ENCODE results near the gene SRF. TPM values are rescaled to one million over a fixed set of nuclear protein-coding genes. Genes with fewer than 3 reads are reported as not detected.

Gene SRF
- total and polyA plus RNA-seq, 4 donors: 2.0 to 11.7 (median 7.1) TPM

- Histone ChIP-seq H3K9ac (ENCODE audit: low read depth in 1 of 2, low read length in 2 of 2) (no peak overlapping the region), H3K36me3 (ENCODE audit: control insufficient read depth in 4 of 4, insufficient read depth in 3 of 4, low read depth in 1 of 4, low read length in 3 of 4) (peaks cover 8 to 48% (median 21%) of the 10 kb centered on the region in 4 donors), H3K4me3 (ENCODE audit: low read depth in 1 of 3, low read length in 3 of 3) (no peak overlapping the region), H3K27me3 (ENCODE audit: control insufficient read depth in 4 of 4, insufficient read depth in 4 of 4, low read length in 3 of 4) (no peaks in the 10 kb centered on the region), H3K27ac (ENCODE audit: low read depth in 1 of 2, low read length in 2 of 2) (no peak overlapping the region), H3K4me1 (ENCODE audit: control insufficient read depth in 4 of 4, insufficient read depth in 4 of 4, low read length in 3 of 4) (peaks cover 0 to 18% (median 17%) of the 10 kb centered on the region in 4 donors), H3K9me3 (ENCODE audit: control insufficient read depth in 4 of 4, low read length in 3 of 4) (no peaks in the 10 kb centered on the region)
- TF ChIP-seq, protein P1, sequence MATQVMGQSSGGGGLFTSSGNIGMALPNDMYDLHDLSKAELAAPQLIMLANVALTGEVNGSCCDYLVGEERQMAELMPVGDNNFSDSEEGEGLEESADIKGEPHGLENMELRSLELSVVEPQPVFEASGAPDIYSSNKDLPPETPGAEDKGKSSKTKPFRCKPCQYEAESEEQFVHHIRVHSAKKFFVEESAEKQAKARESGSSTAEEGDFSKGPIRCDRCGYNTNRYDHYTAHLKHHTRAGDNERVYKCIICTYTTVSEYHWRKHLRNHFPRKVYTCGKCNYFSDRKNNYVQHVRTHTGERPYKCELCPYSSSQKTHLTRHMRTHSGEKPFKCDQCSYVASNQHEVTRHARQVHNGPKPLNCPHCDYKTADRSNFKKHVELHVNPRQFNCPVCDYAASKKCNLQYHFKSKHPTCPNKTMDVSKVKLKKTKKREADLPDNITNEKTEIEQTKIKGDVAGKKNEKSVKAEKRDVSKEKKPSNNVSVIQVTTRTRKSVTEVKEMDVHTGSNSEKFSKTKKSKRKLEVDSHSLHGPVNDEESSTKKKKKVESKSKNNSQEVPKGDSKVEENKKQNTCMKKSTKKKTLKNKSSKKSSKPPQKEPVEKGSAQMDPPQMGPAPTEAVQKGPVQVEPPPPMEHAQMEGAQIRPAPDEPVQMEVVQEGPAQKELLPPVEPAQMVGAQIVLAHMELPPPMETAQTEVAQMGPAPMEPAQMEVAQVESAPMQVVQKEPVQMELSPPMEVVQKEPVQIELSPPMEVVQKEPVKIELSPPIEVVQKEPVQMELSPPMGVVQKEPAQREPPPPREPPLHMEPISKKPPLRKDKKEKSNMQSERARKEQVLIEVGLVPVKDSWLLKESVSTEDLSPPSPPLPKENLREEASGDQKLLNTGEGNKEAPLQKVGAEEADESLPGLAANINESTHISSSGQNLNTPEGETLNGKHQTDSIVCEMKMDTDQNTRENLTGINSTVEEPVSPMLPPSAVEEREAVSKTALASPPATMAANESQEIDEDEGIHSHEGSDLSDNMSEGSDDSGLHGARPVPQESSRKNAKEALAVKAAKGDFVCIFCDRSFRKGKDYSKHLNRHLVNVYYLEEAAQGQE (IDR thresholded peaks at IDR 0.05): no peak
- TF ChIP-seq FOXA2 (IDR thresholded peaks at IDR 0.05): no peak
- TF ChIP-seq ATF3 (IDR thresholded peaks at IDR 0.05): no peak
- no peak for TF ChIP-seq HNF4G (IDR thresholded peaks at IDR 0.05)
- TF ChIP-seq TAF1 (conservative IDR thresholded peaks at IDR 0.05): no peak
- TF ChIP-seq FOXA1 (IDR thresholded peaks at IDR 0.05): no peak
- no peak for TF ChIP-seq GABPA (IDR thresholded peaks at IDR 0.05 in 1 of 2, conservative IDR thresholded peaks at IDR 0.05 in 1 of 2)
- 97% methylated on average over 4 of the region's 4 CpGs for WGBS
- no peak for DNase-seq (ENCODE audit: low spot score)
Observed at GRCh38 chr6:43183441-43183840, 12.4 kb downstream of the SRF start.

DNA sequence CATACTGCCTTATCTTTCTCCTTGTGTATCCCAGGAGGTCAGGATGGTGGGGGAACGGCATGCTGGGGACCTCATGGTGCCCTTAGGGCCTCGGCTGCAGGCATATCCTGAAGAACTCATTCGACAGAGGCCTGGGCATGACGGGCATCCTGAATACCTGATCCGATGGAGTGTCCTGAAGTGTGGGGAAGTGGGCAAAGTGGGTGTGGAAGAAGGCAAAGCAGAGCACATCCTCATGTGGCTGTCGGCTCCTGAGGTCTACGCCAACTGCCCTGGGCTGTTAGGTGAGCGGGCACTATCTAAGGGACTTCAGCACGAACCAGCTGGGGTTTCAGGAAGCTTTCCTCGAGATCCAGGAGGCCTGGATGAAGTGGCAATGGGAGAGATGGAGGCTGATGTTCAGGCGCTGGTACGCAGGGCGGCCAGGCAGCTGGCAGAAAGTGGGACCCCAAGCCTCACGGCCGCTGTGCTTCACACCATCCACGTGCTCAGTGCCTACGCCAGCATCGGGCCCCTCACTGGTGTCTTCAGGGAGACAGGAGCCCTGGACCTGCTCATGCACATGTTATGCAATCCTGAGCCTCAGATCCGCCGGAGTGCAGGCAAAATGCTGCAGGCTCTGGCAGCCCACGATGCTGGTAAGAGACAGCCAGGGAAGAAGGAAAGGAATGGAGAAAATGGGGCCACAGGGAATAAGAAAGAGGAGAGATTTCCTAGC lies 13.4 kb downstream of the SRF start:
- no peak for TF ChIP-seq TAF1 (conservative IDR thresholded peaks at IDR 0.05)
- TF ChIP-seq, protein P1 (IDR thresholded peaks at IDR 0.05): no peak
- TF ChIP-seq, protein P2, sequence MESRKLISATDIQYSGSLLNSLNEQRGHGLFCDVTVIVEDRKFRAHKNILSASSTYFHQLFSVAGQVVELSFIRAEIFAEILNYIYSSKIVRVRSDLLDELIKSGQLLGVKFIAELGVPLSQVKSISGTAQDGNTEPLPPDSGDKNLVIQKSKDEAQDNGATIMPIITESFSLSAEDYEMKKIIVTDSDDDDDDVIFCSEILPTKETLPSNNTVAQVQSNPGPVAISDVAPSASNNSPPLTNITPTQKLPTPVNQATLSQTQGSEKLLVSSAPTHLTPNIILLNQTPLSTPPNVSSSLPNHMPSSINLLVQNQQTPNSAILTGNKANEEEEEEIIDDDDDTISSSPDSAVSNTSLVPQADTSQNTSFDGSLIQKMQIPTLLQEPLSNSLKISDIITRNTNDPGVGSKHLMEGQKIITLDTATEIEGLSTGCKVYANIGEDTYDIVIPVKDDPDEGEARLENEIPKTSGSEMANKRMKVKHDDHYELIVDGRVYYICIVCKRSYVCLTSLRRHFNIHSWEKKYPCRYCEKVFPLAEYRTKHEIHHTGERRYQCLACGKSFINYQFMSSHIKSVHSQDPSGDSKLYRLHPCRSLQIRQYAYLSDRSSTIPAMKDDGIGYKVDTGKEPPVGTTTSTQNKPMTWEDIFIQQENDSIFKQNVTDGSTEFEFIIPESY (IDR thresholded peaks at IDR 0.05): no peak
- TF ChIP-seq ATF3 (IDR thresholded peaks at IDR 0.05): no peak
- TF ChIP-seq RXRA (IDR thresholded peaks at IDR 0.05): no peak
- no peak for TF ChIP-seq YY1 (IDR thresholded peaks at IDR 0.05)
- TF ChIP-seq EGR1 (IDR thresholded peaks at IDR 0.05; ENCODE audit: low read depth in 2 of 2): no peak
- TF ChIP-seq GABPA (IDR thresholded peaks at IDR 0.05 in 1 of 2, conservative IDR thresholded peaks at IDR 0.05 in 1 of 2): no peak
- no peak for TF ChIP-seq SP1 (IDR thresholded peaks at IDR 0.05)
- no peak for TF ChIP-seq RAD21 (IDR thresholded peaks at IDR 0.05)
- no peak for TF ChIP-seq FOXA2 (IDR thresholded peaks at IDR 0.05)
- TF ChIP-seq HNF4A (conservative IDR thresholded peaks at IDR 0.05): no peak
- 94% methylated on average over 21 of the region's 21 CpGs for WGBS
- DNase-seq (ENCODE audit: low spot score): no peak

More for the DNA sequence above, 13.4 kb downstream of the SRF start:
- Histone ChIP-seq H3K9me3 (ENCODE audit: control insufficient read depth in 4 of 4, low read length in 3 of 4) (no peaks in the 10 kb centered on the region), H3K27me3 (ENCODE audit: control insufficient read depth in 4 of 4, insufficient read depth in 4 of 4, low read length in 3 of 4) (no peaks in the 10 kb centered on the region), H3K4me3 (ENCODE audit: low read depth in 1 of 3, low read length in 3 of 3) (no peak overlapping the region), H3K9ac (ENCODE audit: low read depth in 1 of 2, low read length in 2 of 2) (no peak overlapping the region), H3K36me3 (ENCODE audit: control insufficient read depth in 4 of 4, insufficient read depth in 3 of 4, low read depth in 1 of 4, low read length in 3 of 4) (peaks cover 2 to 41% (median 17%) of the 10 kb centered on the region in 4 donors), H3K4me1 (ENCODE audit: control insufficient read depth in 4 of 4, insufficient read depth in 4 of 4, low read length in 3 of 4) (peaks cover 0 to 18% (median 17%) of the 10 kb centered on the region in 4 donors), H3K27ac (ENCODE audit: low read depth in 1 of 2, low read length in 2 of 2) (no peak overlapping the region)

Data from liver (tissue), 9 donors.